H7 (cell line): ENCODE data around the gene HINT1. TPM values are rescaled to one million over a fixed set of nuclear protein-coding genes. Genes with fewer than 3 reads are reported as not detected.

Source experiments
- DNase-seq: peaks from one replicate; pipeline ENCODE4 v3.0.0; 2012
- H3K27me3 ChIP-seq: 2 replicates; pipeline ENCODE4 v1.6.0; 2011; ENCODE audit warnings: mild to moderate bottlenecking, low read length; ENCODE audit not compliant: control insufficient read depth, insufficient read depth
- H3K36me3 ChIP-seq: replicated peaks from 2 replicates; pipeline ENCODE4 v1.5.1; 2011; ENCODE audit warnings: low read length; ENCODE audit not compliant: control insufficient read depth, insufficient read depth
- H3K4me3 ChIP-seq: 2 replicates; pipeline ENCODE4 v1.5.1; 2011; ENCODE audit warnings: low read depth, mild to moderate bottlenecking, control low read depth, low read length, moderate library complexity; ENCODE audit not compliant: insufficient read depth
- total RNA-seq: library from RNA; depleted of rRNA; stranded (reverse); fragments of >200 nt; shearing (Covaris generic); gene quantifications from 2 replicates; pipeline ENCODE4 v1.2.3, GENCODE V29; 2014; rRNA removed

The HINT1 gene
- total RNA-seq: 330 and 344 TPM in 2 replicates

DNA sequence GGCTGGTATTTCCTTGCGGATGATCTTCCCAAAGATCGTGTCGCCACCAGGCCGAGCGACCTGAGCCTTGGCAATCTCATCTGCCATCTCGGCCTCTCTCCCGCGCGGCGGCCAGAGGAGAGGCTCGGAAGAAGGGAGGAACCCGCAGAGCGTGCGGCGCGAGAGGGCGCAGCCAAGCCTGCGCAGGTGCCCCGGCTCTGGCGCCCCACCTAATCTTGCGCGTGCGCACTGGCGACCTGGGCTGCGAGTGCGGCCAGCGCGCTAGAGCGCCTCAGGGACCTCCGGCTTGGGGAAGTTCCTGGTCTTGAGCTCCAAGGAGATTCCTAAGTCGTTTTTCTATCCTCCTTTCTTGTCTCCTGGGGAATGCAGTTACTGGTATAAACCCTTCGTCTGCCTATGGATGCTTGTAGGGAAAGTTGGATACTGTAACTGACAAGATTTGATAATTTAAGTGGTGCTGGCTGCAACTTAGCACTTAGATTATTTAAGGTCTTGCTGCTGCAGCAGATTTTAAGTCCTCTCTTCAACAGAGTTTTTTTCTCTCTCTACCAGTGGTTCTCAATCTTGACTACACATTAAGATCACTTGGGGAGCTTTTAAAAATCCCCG lies at the start of gene HINT1:
HINT1 (minus strand) TSS at position 138 of the 609 bp plus-strand sequence; CDS start at position 87, 51 bp downstream.
- Histone ChIP-seq H3K27me3 (no peaks in the 10 kb centered on the region), H3K36me3 (peaks cover 10% of the 10 kb centered on the region), H3K4me3 (peak within 1 kb of the TSS; percentile 93)
- DNase-seq: peak; percentile 98

DNA sequence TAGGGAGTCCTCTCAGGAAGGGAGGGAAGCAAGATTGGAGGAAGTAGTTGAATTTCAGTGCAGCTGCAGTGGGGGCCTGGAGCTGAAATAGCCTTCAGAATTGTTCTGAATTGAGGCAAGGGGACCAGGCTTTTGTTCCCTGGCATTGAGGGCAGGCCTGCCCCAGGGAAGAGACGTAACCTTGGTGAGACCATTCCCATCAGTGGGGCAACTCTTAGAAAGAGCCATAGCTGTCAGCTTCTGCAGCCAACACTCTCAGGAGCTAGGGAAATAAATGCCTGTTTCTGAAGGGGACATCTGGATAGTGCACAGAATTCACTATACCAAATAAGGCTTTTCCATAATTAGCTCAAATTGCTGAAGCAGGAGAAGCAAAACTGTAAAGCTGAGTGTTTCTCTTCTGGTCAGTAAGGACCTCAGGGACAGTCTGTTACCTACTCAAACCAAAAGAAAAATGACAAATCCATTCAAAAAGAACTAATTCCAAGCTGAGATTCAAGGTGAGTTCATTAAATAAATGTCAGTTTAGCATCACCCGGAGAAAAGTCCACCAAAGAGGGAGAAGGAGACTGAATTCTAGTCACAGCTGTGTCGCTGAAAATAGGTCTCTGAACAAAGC lies 49.7 kb upstream of the HINT1 start:
- H3K36me3 ChIP-seq: no peaks in the 10 kb centered on the region
- no peaks in the 10 kb centered on the region for H3K27me3 ChIP-seq
- H3K4me3 ChIP-seq: no peak overlapping the region
- DNase-seq: no peak

DNA sequence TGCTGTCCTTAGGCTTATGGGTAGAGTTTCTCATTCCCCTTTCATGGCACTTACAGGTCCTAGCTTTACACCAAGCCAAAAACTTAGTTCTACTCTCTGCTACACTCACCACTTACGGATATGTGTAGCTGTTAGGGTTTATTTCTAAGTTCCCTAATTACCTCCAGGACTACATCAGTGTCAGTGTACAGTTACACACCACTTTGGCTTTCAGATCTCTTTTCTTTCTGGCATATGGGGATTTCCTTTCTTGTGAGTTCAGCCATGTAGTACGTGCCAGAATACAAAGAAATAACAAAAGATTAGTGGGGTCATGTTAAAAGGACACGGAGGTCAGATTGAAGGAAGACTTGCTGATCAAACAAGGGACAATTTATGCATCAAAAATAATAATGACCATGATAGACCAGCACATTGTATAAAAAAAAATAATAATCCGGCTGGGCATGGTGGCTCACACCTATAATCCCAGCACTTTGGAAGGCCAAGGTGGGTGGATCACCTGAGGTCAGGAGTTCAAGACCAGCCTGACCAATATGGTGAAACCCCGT lies 47.5 kb upstream of the HINT1 start:
- Histone ChIP-seq H3K27me3 (no peaks in the 10 kb centered on the region), H3K4me3 (no peak overlapping the region), H3K36me3 (no peaks in the 10 kb centered on the region)
- no peak for DNase-seq

DNA sequence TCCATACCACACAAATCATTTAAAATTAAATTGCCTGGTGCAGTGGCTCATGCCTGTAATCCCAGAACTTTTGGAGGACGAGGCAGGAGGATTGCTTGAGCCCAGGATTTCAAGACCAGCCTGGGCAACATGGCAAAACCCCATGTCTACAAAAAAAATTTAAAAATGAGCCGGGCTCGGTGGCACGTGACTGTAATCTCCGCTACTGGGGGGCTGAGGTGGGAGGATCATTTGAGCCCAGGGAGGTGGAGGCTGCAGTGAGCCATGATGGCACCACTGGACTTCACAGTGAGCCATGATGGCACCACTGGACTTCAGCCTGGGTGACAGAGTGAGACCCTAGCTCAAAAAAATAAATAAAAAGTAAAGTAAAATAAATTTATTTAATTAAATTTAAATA lies 46.6 kb upstream of the HINT1 start:
- Histone ChIP-seq H3K4me3 (no peak overlapping the region), H3K36me3 (no peaks in the 10 kb centered on the region), H3K27me3 (no peaks in the 10 kb centered on the region)
- no peak for DNase-seq

DNA sequence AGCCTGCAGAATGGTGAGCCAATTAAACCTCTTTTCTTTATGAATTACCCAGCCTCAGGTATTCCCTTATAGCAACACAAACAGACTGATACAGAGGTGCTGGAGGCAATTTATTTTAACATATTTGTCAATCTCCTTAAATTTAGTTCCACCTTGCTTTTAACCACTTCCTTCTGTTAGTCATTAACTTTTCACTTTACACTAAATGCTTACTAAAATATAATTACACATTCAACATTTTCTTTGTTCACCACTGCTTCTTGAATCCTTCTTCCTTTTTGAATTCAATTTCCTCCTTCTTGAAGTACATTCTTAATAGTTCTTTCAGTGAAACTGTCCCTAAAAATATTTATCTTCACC lies 45.1 kb upstream of the HINT1 start:
- no peaks in the 10 kb centered on the region for H3K36me3 ChIP-seq
- DNase-seq: no peak
- H3K4me3 ChIP-seq: no peak overlapping the region
- no peaks in the 10 kb centered on the region for H3K27me3 ChIP-seq

DNA sequence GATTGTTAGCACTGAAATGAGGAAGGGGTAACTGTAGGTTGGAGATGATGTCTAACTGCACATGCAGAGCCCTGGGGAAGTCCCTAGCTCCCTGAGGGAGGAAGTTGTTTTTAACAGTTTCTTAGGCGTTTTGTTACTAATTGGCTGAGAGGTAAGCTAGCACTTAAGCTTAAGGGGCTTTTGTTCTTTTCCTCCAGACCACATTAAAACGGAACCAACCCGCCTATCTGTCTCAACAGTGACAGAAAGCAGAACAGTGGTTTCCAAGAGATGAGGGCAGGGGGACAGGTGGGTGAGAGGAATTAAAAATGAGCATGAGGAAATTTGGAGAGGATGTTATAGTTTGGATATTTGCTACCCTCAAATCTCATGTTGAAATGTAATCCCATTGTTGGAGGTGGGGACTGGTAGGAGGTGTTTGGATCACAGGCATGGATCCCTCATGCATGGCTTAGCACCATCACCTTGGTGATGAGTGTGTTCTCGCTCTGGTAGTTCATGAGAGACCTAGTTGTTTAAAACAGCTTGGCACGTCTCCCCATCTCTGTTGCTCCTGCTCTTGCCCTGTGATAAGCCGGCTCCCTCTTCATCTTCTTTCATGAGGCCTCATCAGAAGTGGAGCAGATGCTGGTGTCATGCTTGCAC lies 44.6 kb upstream of the HINT1 start:
- no peak for DNase-seq
- Histone ChIP-seq H3K4me3 (no peak overlapping the region), H3K36me3 (no peaks in the 10 kb centered on the region), H3K27me3 (no peaks in the 10 kb centered on the region)

DNA sequence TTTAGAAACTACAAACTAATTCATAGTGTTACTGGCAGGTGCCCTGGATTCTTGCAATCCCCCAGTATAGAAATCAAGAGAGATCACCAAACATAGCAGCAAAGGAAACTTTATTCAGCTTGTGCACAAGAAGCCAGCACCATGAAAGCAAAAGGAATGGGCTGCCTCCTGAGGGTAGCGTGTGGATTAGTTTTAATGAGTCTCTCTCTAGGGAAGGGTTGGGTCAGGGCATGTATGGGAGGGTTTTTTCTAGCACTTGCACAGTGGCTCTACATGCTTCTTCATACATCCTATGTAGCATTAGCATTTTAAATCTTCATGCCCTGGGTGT lies 44.1 kb upstream of the HINT1 start:
- DNase-seq: no peak
- Histone ChIP-seq H3K4me3 (no peak overlapping the region), H3K27me3 (no peaks in the 10 kb centered on the region), H3K36me3 (no peaks in the 10 kb centered on the region)

DNA sequence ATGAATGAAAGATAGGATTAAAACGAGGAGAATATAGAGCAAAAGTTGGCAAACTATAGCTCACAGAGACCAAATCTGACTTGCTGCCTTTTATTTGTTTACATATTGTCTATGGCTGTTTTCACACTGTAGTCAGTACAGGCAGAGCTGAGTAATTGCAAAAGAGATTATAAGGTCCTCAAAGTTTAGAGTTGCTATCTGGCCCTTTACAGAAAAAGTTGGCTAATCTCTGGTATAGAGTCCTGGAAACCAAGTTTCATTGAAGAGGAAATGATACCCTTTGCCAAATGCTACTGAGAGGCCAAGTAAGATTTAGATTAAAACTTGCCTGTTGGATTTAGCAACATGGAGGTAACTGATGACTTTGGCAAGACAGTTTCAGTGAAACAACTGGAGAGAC lies 41.7 kb upstream of the HINT1 start:
- Histone ChIP-seq H3K27me3 (no peaks in the 10 kb centered on the region), H3K4me3 (no peak overlapping the region), H3K36me3 (no peaks in the 10 kb centered on the region)
- DNase-seq: no peak

DNA sequence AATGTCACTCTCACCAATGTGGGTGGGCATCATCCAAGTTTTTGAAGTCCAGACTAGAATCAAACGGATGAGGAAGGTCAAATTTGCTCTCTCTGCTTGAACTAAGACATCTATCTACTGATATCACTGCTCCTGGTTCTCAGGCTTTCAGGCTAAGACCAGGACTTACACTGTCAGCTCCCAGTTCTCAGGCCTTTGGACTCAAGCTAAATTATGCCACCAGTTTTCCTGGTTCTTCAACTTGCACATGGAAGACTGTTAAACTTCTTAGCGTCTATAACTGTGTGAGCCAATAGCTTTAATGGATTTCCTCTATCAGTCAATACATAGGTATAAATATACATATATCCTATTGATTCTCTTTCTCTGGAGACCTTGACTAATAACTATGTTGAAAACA lies 41.0 kb upstream of the HINT1 start:
- Histone ChIP-seq H3K4me3 (no peak overlapping the region), H3K27me3 (no peaks in the 10 kb centered on the region), H3K36me3 (no peaks in the 10 kb centered on the region)
- DNase-seq: no peak

DNA sequence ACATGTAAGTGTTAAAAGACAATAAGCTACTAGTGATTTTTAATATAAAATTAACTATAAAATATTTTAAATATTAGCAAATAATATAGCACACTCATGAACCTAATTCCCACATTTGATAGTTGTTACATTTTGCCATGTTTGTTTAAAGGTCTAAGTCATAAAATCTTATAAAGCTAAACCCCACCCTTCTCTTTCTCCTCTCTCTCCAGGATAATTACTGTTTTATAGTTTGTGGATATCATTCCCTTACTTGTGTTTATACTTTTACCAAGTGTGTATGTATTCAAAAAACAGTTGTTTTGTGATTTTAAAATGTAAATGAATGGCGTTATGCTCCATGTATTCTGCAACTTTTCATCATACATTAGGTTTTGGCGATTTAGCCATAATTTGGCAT lies 39.9 kb upstream of the HINT1 start:
- Histone ChIP-seq H3K36me3 (no peaks in the 10 kb centered on the region), H3K27me3 (no peaks in the 10 kb centered on the region), H3K4me3 (no peak overlapping the region)
- no peak for DNase-seq

DNA sequence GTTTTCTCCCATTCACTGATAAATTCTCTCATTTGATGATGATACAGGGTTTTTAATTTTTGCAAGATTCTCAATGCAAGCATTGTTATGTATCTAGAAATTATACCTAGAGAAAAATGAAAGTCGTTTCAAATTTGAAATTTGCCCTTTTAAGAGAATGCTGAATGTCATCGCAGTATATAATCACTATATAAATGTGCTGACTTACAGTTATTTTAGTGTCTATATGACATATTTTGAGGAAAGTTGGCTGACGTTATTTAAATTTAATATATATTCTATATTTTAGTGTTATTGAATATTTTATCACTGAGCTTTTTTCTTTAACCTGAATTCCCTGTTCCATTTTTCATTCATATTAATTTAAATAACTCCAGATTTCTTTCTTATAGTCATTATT lies 35.5 kb upstream of the HINT1 start:
- Histone ChIP-seq H3K27me3 (no peaks in the 10 kb centered on the region), H3K4me3 (no peak overlapping the region), H3K36me3 (no peaks in the 10 kb centered on the region)
- DNase-seq: no peak

DNA sequence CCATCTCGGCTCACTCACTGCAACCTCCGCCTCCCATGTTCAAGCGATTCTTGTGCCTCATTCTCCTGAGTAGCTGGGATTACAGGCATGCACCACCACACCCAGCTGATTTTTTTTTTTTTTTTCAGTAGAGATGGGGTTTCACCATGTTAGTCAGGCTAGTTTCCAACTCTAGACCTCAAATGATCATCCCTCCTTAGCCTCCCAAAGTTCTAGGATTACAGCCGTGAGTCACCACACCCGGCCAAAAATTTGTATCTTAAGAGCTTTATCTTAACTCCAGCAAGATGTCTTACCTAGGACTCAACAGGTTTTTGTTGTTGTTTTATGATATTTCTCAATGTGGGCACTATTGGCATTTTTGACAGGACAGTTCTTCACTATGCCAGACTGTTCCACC lies 33.6 kb upstream of the HINT1 start:
- no peak for DNase-seq
- Histone ChIP-seq H3K27me3 (no peaks in the 10 kb centered on the region), H3K4me3 (no peak overlapping the region), H3K36me3 (no peaks in the 10 kb centered on the region)

DNA sequence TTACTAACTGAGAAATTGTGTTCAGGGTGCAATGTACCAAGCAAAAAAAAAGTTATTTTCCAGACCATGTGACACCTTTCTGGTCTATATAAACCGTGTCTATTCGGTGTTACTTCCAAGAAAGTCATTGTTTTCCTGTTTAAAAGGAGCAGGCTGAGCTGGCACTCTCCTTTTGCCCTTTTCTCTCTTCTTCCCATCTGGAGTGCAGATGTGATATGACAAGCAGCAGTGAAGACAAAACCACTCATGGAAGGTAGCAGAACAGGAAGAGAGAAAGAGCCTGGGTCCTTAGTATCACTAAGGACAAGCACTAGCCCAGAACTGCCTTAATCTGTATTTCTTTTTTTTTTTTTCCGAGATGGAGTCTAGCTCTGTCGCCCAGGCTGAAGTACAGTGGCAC lies 31.3 kb upstream of the HINT1 start:
- no peaks in the 10 kb centered on the region for H3K36me3 ChIP-seq
- no peak overlapping the region for H3K4me3 ChIP-seq
- no peak for DNase-seq
- no peaks in the 10 kb centered on the region for H3K27me3 ChIP-seq

DNA sequence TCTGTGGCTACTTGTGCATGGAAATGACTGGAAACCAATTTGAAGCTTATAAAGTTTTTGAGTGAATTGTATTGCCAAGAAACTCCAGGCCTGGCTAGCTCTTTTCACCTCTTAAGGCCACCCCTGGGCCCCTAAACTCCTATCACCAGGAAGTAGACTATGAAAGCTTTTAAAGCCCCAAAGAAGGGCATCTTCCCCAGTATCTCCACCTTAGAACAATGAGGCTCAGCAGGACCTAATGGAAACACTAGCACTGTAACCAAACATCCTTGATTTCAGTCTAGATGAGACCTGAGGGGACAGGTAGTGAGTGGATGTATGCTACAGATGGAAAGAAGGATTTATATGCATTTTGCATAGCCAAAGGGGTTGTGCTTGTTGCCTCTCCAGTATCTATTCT lies 30.6 kb upstream of the HINT1 start:
- Histone ChIP-seq H3K27me3 (no peaks in the 10 kb centered on the region), H3K36me3 (no peaks in the 10 kb centered on the region), H3K4me3 (no peak overlapping the region)
- DNase-seq: no peak

DNA sequence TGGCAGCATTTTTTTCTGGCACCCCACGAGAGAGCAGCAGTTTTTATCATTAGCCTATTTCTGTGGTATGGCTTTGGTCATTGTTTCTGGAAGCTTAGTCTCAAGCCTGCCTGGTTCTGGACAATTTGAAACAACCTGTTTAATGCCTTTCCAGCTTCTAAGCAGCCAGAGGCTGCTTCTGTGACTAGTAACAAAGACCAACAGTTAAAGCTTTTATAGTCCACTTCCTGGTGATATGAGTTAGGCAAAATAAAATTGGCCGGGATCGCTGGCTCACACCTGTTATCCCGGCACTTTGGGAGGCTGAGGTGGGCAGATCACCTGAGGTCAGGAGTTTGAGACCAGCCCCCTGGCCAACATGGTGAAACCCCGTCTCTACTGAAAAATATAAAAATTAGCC lies 29.7 kb upstream of the HINT1 start:
- Histone ChIP-seq H3K27me3 (no peaks in the 10 kb centered on the region), H3K36me3 (no peaks in the 10 kb centered on the region), H3K4me3 (no peak overlapping the region)
- DNase-seq: no peak
